ENCODE data around the gene LCORL. TPM values are rescaled to one million over a fixed set of nuclear protein-coding genes. Genes with fewer than 3 reads are reported as not detected.

The LCORL gene
- total RNA-seq, 1 experiment from 2014 or later: 18.0 TPM

GRCh38 chr4:17812801-17813200 is 208.8 kb downstream of the LCORL start:
- H3K4me3 ChIP-seq (replicated peaks in 1 of 2; ENCODE audit: low read depth in 1 of 2, low read length in 2 of 2): peak overlapping the region in 1 of 2 experiments; percentile 93; a peak in 1 of 4 replicates
- intact Hi-C loops (cut with micrococcal nuclease): no loop called here
- DNase-seq (ENCODE audit: low read depth, low spot score) (no peak), ATAC-seq (no peak)
- TF ChIP-seq ZNF274 (IDR thresholded peaks at IDR 0.05; ENCODE audit: low read depth, low read length) (no peak), ZBTB33 (IDR thresholded peaks at IDR 0.05; ENCODE audit: extremely low read depth, insufficient replicate concordance, low read length) (no peak), SRF (IDR thresholded peaks at IDR 0.05; ENCODE audit: low read depth) (no peak), POLR2AphosphoS5 (IDR thresholded peaks at IDR 0.05; ENCODE audit: low read depth, low read length) (no peak), ELF1 (IDR thresholded peaks at IDR 0.05; ENCODE audit: borderline replicate concordance, low read depth) (no peak), SIN3A (IDR thresholded peaks at IDR 0.05; ENCODE audit: low read depth) (no peak), FOSL1 (IDR thresholded peaks at IDR 0.05; ENCODE audit: low read depth) (no peak), JUND (IDR thresholded peaks at IDR 0.05) (no peak), MAX (IDR thresholded peaks at IDR 0.05) (no peak)
- H2AFZ ChIP-seq (ENCODE audit: low read depth, low read length, poor library complexity, severe bottlenecking): no peak overlapping the region
- no peaks in the 10 kb centered on the region for H3K9me2 ChIP-seq (ENCODE audit: insufficient read depth)
- CTCF ChIA-PET: no interaction called here
- H3K27me3 ChIP-seq (ENCODE audit: insufficient read depth, low read length): no peaks in the 10 kb centered on the region
- RAD21 ChIA-PET (ENCODE audit: low non-redundant PET in 1 of 2, low total read pairs in 2 of 2, uncharacterized antibody in 2 of 2, unreplicated experiment in 2 of 2): no interaction called here
- peak overlapping the region; percentile 85 for H3K4me2 ChIP-seq (ENCODE audit: low read length)
- H3K79me2 ChIP-seq (ENCODE audit: insufficient read depth, low read length): peaks cover 98% of the 10 kb centered on the region
- peaks cover 5 to 20% of the 10 kb centered on the region in 2 experiments; a peak in 2 of 4 replicates for H3K4me1 ChIP-seq (ENCODE audit: control insufficient read depth in 1 of 2, insufficient read depth in 2 of 2, low read length in 2 of 2)
- POLR2A ChIA-PET: no interaction called here
- H3K9me3 ChIP-seq (ENCODE audit: control insufficient read depth in 1 of 2, insufficient read depth in 1 of 2, low read depth in 1 of 2, low read length in 2 of 2): no peaks in the 10 kb centered on the region
- peaks cover 6% of the 10 kb centered on the region; the same call in 1 of the 2 replicates for H4K20me1 ChIP-seq (ENCODE audit: insufficient read depth)
- H3K36me3 ChIP-seq (ENCODE audit: control insufficient read depth in 1 of 2, insufficient read depth in 2 of 2, low read length in 2 of 2): peaks cover 14 to 27% of the 10 kb centered on the region in 2 experiments
- no TSS peak for BruUV-seq (replicated peaks)
- peak overlapping the region; percentile 98; the same call in 1 of the 2 replicates for H3K9ac ChIP-seq (ENCODE audit: low read length)
- no peak overlapping the region for H3K27ac ChIP-seq (ENCODE audit: low read depth, low read length)

All from HCT116 (cell line).